K562 (cell line): ENCODE measurements around the gene DTNB. TPM values are rescaled to one million over a fixed set of nuclear protein-coding genes. Genes with fewer than 3 reads are reported as not detected.

Experiments used
- ATAC-seq: fragments of 200-7000 bp; cut with Tn5 transposase; 3 replicates; pipeline ENCODE4 v1.9.1; 2020; ENCODE audit warnings: moderate library complexity
- BruUV-seq: library from RNA; stranded (reverse); fragments of 400-500 nt; replicated peaks from 2 replicates; lab custom pipeline; 2021; lab: Mats Ljungman, UMichigan
- CTCF ChIA-PET: fragments of 300-600 bp; formaldehyde crosslinking; extraction: SDS; loops from one replicate; lab custom pipeline; 2021; ENCODE audit warnings: low intra/inter-chr PET ratio; lab: Yijun Ruan, JAX
- POLR2A ChIA-PET: fragments of 300-600, 350-650 bp; sonication (Branson Sonifier 250); formaldehyde crosslinking; extraction: SDS; loops from one replicate; lab custom pipeline; 2021; ENCODE audit warnings: antibody characterized with exemption, inconsistent platforms; lab: Yijun Ruan, JAX
- DNase-seq, 4 experiments: peaks; one replicate each; pipeline versions ENCODE4 v3.0.0 to v3.0.0-alpha.2; 2011 to 2018; ENCODE audit warnings: low spot score in 3 of 4, mixed read lengths in 3 of 4; ENCODE audit errors: extremely low read depth in 1 of 4
- FAIRE-seq: peaks from 2 replicates; lab custom pipeline; 2011; peaks lifted over from hg19 to GRCh38; lab: Jason Lieb, UNC
- H2AFZ ChIP-seq: 2 replicates; pipeline ENCODE4 v1.6.0; 2011; ENCODE audit warnings: low read depth, low read length, control low read depth, inconsistent platforms
- H3K27ac ChIP-seq: fragments of 200-600 bp; 3 replicates; pipeline ENCODE4 v1.8.0; 2011; ENCODE audit warnings: low read depth, mild to moderate bottlenecking, control low read depth, inconsistent platforms, low read length, moderate library complexity, mixed read lengths; ENCODE audit errors: extremely low read depth
- H3K27me3 ChIP-seq, 2 experiments: fragments of 300-600 bp in 1 of 2; 2 replicates in 1 of 2; 3 replicates in 1 of 2; pipeline versions ENCODE4 v1.6.0 to v1.8.0; 2011; ENCODE audit warnings: inconsistent platforms in 2 of 2, low read length in 2 of 2, mild to moderate bottlenecking in 1 of 2, mixed read lengths in 1 of 2, moderate library complexity in 1 of 2; ENCODE audit not compliant: control insufficient read depth in 2 of 2, insufficient read depth in 2 of 2
- H3K36me3 ChIP-seq: fragments of 300-600 bp; 3 replicates; pipeline ENCODE4 v1.8.0; 2011; ENCODE audit warnings: mild to moderate bottlenecking, low read length, inconsistent platforms; ENCODE audit not compliant: control insufficient read depth, insufficient read depth
- H3K4me1 ChIP-seq, 2 experiments: fragments of 200-600 bp in 1 of 2; replicated peaks in 1 of 2; 2 replicates in 1 of 2; 3 replicates in 1 of 2; pipeline versions ENCODE4 v1.5.1 to v1.8.0; 2011; ENCODE audit warnings: inconsistent platforms in 2 of 2, low read length in 2 of 2, mild to moderate bottlenecking in 1 of 2, mixed read lengths in 1 of 2, moderate library complexity in 1 of 2; ENCODE audit not compliant: control insufficient read depth in 2 of 2, insufficient read depth in 2 of 2
- H3K4me2 ChIP-seq: 2 replicates; pipeline ENCODE4 v1.6.1; 2011; ENCODE audit warnings: low read length, control low read depth, inconsistent platforms, mixed read lengths; ENCODE audit not compliant: insufficient read depth
- H3K4me3 ChIP-seq: fragments of 200-600 bp; sonication (generic), shearing (Covaris generic); 2 replicates; pipeline ENCODE4 v1.5.1; 2016; ENCODE audit warnings: control low read depth, inconsistent platforms
- H3K79me2 ChIP-seq: fragments of 200-600 bp; 3 replicates; pipeline ENCODE4 v1.8.0; 2011; ENCODE audit warnings: low read length, inconsistent platforms; ENCODE audit not compliant: control insufficient read depth, insufficient read depth
- H3K9ac ChIP-seq, 2 experiments: 2 replicates each; pipeline versions ENCODE4 v1.6.0 to v1.6.1; 2011; ENCODE audit warnings: low read depth in 2 of 2, low read length in 2 of 2, control low read depth in 1 of 2, inconsistent platforms in 1 of 2, mild to moderate bottlenecking in 1 of 2, mixed read lengths in 1 of 2; ENCODE audit not compliant: insufficient read depth in 1 of 2
- H3K9me1 ChIP-seq: one replicate; pipeline ENCODE4 v1.6.0; 2011; ENCODE audit warnings: inconsistent platforms, mild to moderate bottlenecking, low read length, moderate library complexity; ENCODE audit not compliant: control insufficient read depth, insufficient read depth
- H3K9me3 ChIP-seq: replicated peaks from 2 replicates; pipeline ENCODE4 v1.5.1; 2011; ENCODE audit warnings: low read depth, low read length, inconsistent platforms; ENCODE audit not compliant: control insufficient read depth, insufficient read depth
- H4K20me1 ChIP-seq: replicated peaks from 2 replicates; pipeline ENCODE4 v1.6.1; 2011; ENCODE audit warnings: low read length, inconsistent platforms, mixed read lengths; ENCODE audit not compliant: control insufficient read depth, insufficient read depth
- CHD2 ChIP-seq: IDR thresholded peaks from 2 replicates; pipeline ENCODE4 v1.6.1; 2011; ENCODE audit warnings: low read depth, low read length
- GABPB1 ChIP-seq: sonication (generic); formaldehyde crosslinking; IDR thresholded peaks from 2 replicates; pipeline ENCODE4 v1.8.0; 2022; ENCODE audit warnings: mild to moderate bottlenecking, missing genetic modification reagents
- LCOR ChIP-seq: sonication (generic); formaldehyde crosslinking; IDR thresholded peaks from 2 replicates; pipeline ENCODE4 v1.8.0; 2022; ENCODE audit warnings: mild to moderate bottlenecking, missing genetic modification reagents
- MCM5 ChIP-seq: fragments of 450-650 bp; IDR thresholded peaks from 2 replicates; pipeline ENCODE4 v1.6.1; 2016; ENCODE audit warnings: low read depth
- PBX2 ChIP-seq, 2 experiments: IDR thresholded peaks in 1 of 2; conservative IDR thresholded peaks in 1 of 2; 2 replicates each; pipeline ENCODE4 v1.6.1; 2016; ENCODE audit warnings: low read depth in 2 of 2, mild to moderate bottlenecking in 1 of 2, missing compliant biosample characterization in 1 of 2, missing genetic modification characterization in 1 of 2, moderate library complexity in 1 of 2
- RBM25 ChIP-seq: fragments of 200-400 bp; formaldehyde crosslinking; IDR thresholded peaks from 2 replicates; pipeline ENCODE4 v1.6.1; 2018; ENCODE audit warnings: low read length, low read depth, moderate library complexity; ENCODE audit not compliant: severe bottlenecking
- SMAD2 ChIP-seq: fragments of 150-350 bp; IDR thresholded peaks from 2 replicates; pipeline ENCODE4 v1.6.1; 2014; ENCODE audit warnings: low read depth, mild to moderate bottlenecking, low read length
- SOX6 ChIP-seq: fragments of 450-650 bp; IDR thresholded peaks from 2 replicates; pipeline ENCODE4 v1.6.1; 2014; ENCODE audit warnings: mild to moderate bottlenecking
- ZBTB8A ChIP-seq: fragments of 450-650 bp; IDR thresholded peaks from 2 replicates; pipeline ENCODE4 v1.6.1; 2018; ENCODE audit warnings: mild to moderate bottlenecking, moderate library complexity; ENCODE audit not compliant: partially characterized antibody
- ZNF212 ChIP-seq: fragments of 450-650 bp; formaldehyde crosslinking; IDR thresholded peaks from 2 replicates; pipeline ENCODE4 v1.4.0; 2020; ENCODE audit warnings: mild to moderate bottlenecking
- ZNF766 ChIP-seq: fragments of 200-800 bp; sonication (Bioruptor generic); conservative IDR thresholded peaks from 2 replicates; pipeline ENCODE4 v1.6.1; 2016; ENCODE audit warnings: missing genetic modification characterization, missing compliant biosample characterization
- ZNF778 ChIP-seq: fragments of 450-650 bp; formaldehyde crosslinking; IDR thresholded peaks from 2 replicates; pipeline ENCODE4 v1.4.0; 2020; ENCODE audit warnings: mild to moderate bottlenecking, moderate library complexity
- WGBS: fragments of 100-300 bp; shearing (Covaris generic); methylation state at CpG from one replicate; pipeline ENCODE4 v1.1.6; 2016; ENCODE audit warnings: low coverage, mixed read lengths; ENCODE audit not compliant: insufficient coverage; ENCODE audit errors: missing lambda C conversion rate; 5-methylcytosine and 5-hydroxymethylcytosine counted together
- in situ Hi-C: fragments of 300-500 bp; cut with MboI; formaldehyde crosslinking; loops from 4 replicates; pipeline ENCODE4 v1.15.0; 2018; ENCODE audit warnings: inconsistent platforms, mixed read lengths
- intact Hi-C: fragments of 100-400 bp; cut with micrococcal nuclease; formaldehyde crosslinking; loops from 2 replicates; pipeline ENCODE4 v1.14.2; 2022
- polyA plus RNA-seq, 8 experiments: library from polyadenylated mRNA; depleted of rRNA in 4 of 8; stranded (reverse) in 5 of 8; unstranded in 3 of 8; fragments of >200 nt; fragmentation: Nextera tagmentation in 2 of 8; fragmentation: Illumina TruSeq in 1 of 8; extraction: Ambion mirVana in 2 of 8; extraction: Trizol in 1 of 8; gene quantifications; 2 replicates each; pipeline versions ENCODE4 v1.2.1 to v1.2.3, GENCODE V29; 2011 to 2014; ENCODE audit warnings: inconsistent platforms in 1 of 8, missing spikeins in 1 of 8
- total RNA-seq, 7 experiments: library from RNA; depleted of rRNA in 6 of 7; stranded (reverse); fragments of >200 nt in 6 of 7; fragmentation: Illumina TruSeq in 2 of 7; extraction: Trizol in 2 of 7; gene quantifications; 2 replicates each; pipeline versions ENCODE4 v1.2.1 to v1.2.3, GENCODE V29; 2011 to 2021; ENCODE audit warnings: low replicate concordance in 1 of 7

DTNB gene
- total and polyA plus RNA-seq, 9 of the 15 experiments (the other 6 are each of a cell fraction or from before 2014, with no cell fraction given), result 0.18 to 2.0 (median 0.77) TPM; not detected in 2

- peaks cover 0 to 9% of the 10 kb centered on the region in 2 experiments; a peak in 3 of 5 replicates for H3K4me1 ChIP-seq
- intact Hi-C loops (no loop called here), in situ Hi-C loops (no loop called here)
- H4K20me1 ChIP-seq, result no peaks in the 10 kb centered on the region
- FAIRE-seq (no peak), ATAC-seq (no peak), DNase-seq (no peak)
- no peak for TF ChIP-seq GABPB1
- no peak for TF ChIP-seq RBM25
- no peak for TF ChIP-seq SMAD2
- no peak for TF ChIP-seq ZBTB8A
- no peak for TF ChIP-seq ZNF778 (CRISPR knock-in tag)
- no peak for TF ChIP-seq PBX2 (CRISPR knock-in tag; IDR thresholded peaks at IDR 0.05; ENCODE audit: low read depth)
- TF ChIP-seq PBX2 (tag; conservative IDR thresholded peaks at IDR 0.05; ENCODE audit: low read depth), result no peak
- TF ChIP-seq ZNF212 (CRISPR knock-in tag), result no peak
- no peak for TF ChIP-seq CHD2
- TF ChIP-seq SOX6, result no peak
- no peak for TF ChIP-seq LCOR
- no peak for TF ChIP-seq MCM5
- no peak for TF ChIP-seq ZNF766 (CRISPR knock-in tag)
- no peak overlapping the region for H2AFZ ChIP-seq
- no peak overlapping the region for H3K4me3 ChIP-seq
- BruUV-seq, result no TSS peak
- H3K9me3 ChIP-seq, result no peaks in the 10 kb centered on the region
- H3K27ac ChIP-seq, result no peak overlapping the region
- H3K79me2 ChIP-seq, result no peaks in the 10 kb centered on the region
- WGBS, result 15% methylated on average over 5 of the region's 5 CpGs
- no peak overlapping the region for H3K9ac ChIP-seq
- ChIA-PET POLR2A (interaction anchor here (0.6 to 0.8 kb wide), 2 partner anchors 9 to 16 kb away, joined by 3 to 5 read pairs; no protein-coding TSS in a partner anchor), CTCF (no interaction called here)
- H3K9me1 ChIP-seq, result no peaks in the 10 kb centered on the region
- no peaks in the 10 kb centered on the region for H3K36me3 ChIP-seq
- H3K4me2 ChIP-seq, result no peak overlapping the region
- peaks cover 11 to 51% of the 10 kb centered on the region in 2 experiments; a peak in 3 of 5 replicates for H3K27me3 ChIP-seq
Measured at GRCh38 chr2:25365241-25365640, 308.1 kb downstream of the DTNB start.
